ENCODE results near the gene ZNF280D. TPM values are rescaled to one million over a fixed set of nuclear protein-coding genes. Genes with fewer than 3 reads are reported as not detected.

ZNF280D gene
- total RNA-seq, 4 donors from 2014 or later: 44.9 to 73.9 (median 52.4) TPM

DNA sequence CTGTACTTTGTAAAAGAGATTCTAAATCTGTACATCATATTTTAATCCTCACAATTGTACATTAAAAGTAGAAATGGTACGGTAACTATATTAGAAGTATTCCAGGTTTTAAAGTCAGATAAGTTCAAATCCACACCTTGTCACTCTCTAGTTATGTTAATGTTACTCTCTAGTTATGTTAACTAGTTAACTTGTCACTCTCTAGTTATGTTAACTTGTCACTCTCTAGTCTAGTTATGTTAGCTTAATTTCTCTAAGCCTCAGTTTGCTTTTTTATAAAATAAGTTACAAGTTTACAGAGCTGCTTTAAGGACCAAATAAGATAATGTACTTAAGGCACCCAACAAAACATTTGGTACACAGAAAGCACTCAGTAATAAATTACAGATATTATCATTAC lies 42.6 kb downstream of the ZNF280D start:
- no peak for DNase-seq (ENCODE audit: extremely low spot score)
- H3K4me1 ChIP-seq: peaks cover 0 to under 1% (median 0%) of the 10 kb centered on the region in 4 donors
- 95% methylated on average over 1 of the region's 1 CpG for WGBS

DNA sequence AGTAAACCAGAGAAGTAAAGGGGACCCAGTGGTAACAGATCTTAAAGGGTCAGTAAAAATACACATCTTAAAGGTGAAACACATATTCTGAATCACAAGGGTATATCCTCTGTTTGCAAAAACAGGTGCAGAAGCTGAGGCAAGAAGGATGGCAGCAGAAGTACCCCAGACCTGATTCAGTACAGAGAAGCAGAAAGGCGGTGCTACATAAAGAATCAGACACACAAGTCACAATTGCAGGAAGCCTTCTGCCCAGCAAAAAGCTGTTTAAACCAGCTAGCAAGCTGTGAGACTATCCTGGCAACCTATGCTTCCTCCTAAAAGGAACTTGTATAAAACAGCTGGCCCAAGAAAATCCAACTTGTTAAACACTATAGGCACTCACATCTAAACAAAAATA lies 49.4 kb downstream of the ZNF280D start:
- Histone ChIP-seq H3K4me1 (peaks cover 4 to 23% (median 19%) of the 10 kb centered on the region in 4 donors), H3K36me3 (peaks cover 0 to 10% (median 7%) of the 10 kb centered on the region in 4 donors), H3K27ac (replicated peaks in 1 of 4) (no peak overlapping the region), H3K9me3 (no peaks in the 10 kb centered on the region), H3K27me3 (no peaks in the 10 kb centered on the region), H3K4me3 (no peak overlapping the region)
- TF ChIP-seq POLR2A (IDR thresholded peaks at IDR 0.05; ENCODE audit: low read depth) (no peak), POLR2AphosphoS5 (IDR thresholded peaks at IDR 0.05) (no peak), EP300 (IDR thresholded peaks at IDR 0.05) (no peak)
- TF ChIP-seq, protein P1, sequence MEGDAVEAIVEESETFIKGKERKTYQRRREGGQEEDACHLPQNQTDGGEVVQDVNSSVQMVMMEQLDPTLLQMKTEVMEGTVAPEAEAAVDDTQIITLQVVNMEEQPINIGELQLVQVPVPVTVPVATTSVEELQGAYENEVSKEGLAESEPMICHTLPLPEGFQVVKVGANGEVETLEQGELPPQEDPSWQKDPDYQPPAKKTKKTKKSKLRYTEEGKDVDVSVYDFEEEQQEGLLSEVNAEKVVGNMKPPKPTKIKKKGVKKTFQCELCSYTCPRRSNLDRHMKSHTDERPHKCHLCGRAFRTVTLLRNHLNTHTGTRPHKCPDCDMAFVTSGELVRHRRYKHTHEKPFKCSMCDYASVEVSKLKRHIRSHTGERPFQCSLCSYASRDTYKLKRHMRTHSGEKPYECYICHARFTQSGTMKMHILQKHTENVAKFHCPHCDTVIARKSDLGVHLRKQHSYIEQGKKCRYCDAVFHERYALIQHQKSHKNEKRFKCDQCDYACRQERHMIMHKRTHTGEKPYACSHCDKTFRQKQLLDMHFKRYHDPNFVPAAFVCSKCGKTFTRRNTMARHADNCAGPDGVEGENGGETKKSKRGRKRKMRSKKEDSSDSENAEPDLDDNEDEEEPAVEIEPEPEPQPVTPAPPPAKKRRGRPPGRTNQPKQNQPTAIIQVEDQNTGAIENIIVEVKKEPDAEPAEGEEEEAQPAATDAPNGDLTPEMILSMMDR (IDR thresholded peaks at IDR 0.05): no peak
- WGBS: 93% methylated on average over 1 of the region's 1 CpG
- intact Hi-C loops (cut with DNase I): no loop called here
- DNase-seq (ENCODE audit: extremely low spot score): no peak

More for the DNA sequence above, 42.6 kb downstream of the ZNF280D start:
- Histone ChIP-seq H3K4me3 (no peak overlapping the region), H3K27me3 (no peaks in the 10 kb centered on the region), H3K9me3 (no peaks in the 10 kb centered on the region), H3K27ac (replicated peaks in 1 of 4) (no peak overlapping the region), H3K36me3 (peaks cover 5 to 12% (median 8%) of the 10 kb centered on the region in 4 donors)
- intact Hi-C loops (cut with DNase I): no loop called here
- TF ChIP-seq EP300 (IDR thresholded peaks at IDR 0.05) (no peak), POLR2A (IDR thresholded peaks at IDR 0.05; ENCODE audit: low read depth) (no peak), POLR2AphosphoS5 (IDR thresholded peaks at IDR 0.05) (no peak)
- TF ChIP-seq, protein P1 (IDR thresholded peaks at IDR 0.05): no peak

DNA sequence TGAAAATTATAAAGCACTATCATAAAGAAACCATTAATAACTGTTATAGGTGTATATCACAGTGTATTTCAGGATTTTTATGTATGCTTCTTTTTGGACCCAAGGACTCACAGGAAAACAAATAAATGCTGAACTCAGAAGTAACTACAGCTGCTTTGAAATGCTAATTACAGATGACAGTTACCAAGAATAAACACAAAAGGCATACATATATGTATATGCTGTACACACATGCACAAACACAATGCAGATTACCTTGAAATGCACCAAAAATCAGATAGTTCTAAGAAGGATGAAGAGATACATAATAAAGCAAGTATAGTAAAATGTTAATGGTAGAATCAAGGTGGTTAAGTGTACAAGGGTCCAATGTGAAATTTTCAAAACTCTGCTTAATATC lies 52.2 kb downstream of the ZNF280D start:
- TF ChIP-seq POLR2A (IDR thresholded peaks at IDR 0.05; ENCODE audit: low read depth) (no peak), EP300 (IDR thresholded peaks at IDR 0.05) (no peak), POLR2AphosphoS5 (IDR thresholded peaks at IDR 0.05) (no peak)
- TF ChIP-seq, protein P1 (IDR thresholded peaks at IDR 0.05): no peak
- H3K4me1 ChIP-seq: peaks cover 4 to 23% (median 19%) of the 10 kb centered on the region in 4 donors
- intact Hi-C loops (cut with DNase I): no loop called here
- no peak for DNase-seq (ENCODE audit: extremely low spot score)
- H3K36me3 ChIP-seq: peaks cover 0 to 29% (median 8%) of the 10 kb centered on the region in 4 donors
- H3K27me3 ChIP-seq: no peaks in the 10 kb centered on the region
- H3K27ac ChIP-seq (replicated peaks in 1 of 4): no peak overlapping the region
- H3K4me3 ChIP-seq: no peak overlapping the region
- H3K9me3 ChIP-seq: no peaks in the 10 kb centered on the region

DNA sequence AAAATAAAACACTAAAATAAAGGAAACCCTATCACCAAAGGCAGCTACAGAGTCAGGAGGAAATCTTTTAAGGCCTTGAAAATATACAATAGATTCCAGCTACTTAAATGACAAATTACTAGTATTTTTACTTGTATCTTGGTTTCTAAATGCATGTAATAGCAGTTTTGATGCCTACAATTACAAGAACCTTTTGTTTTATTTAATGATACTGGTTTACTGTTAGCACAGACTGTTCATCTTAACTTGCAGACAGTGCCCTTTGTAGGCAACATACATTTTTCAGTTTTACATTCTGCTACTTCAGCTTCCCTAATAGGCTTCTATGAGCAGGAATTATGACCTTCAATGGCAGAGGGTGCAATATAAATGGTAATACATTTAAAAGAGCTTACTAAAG lies 54.1 kb downstream of the ZNF280D start:
- H3K36me3 ChIP-seq: peaks cover 0 to 34% (median 12%) of the 10 kb centered on the region in 4 donors
- TF ChIP-seq EP300 (IDR thresholded peaks at IDR 0.05) (no peak), POLR2AphosphoS5 (IDR thresholded peaks at IDR 0.05) (no peak), POLR2A (IDR thresholded peaks at IDR 0.05; ENCODE audit: low read depth) (no peak)
- TF ChIP-seq, protein P1 (IDR thresholded peaks at IDR 0.05): no peak
- no peak for DNase-seq (ENCODE audit: extremely low spot score)
- peaks cover 8 to 14% (median 8%) of the 10 kb centered on the region in 4 donors for H3K4me1 ChIP-seq
- no peak overlapping the region for H3K4me3 ChIP-seq
- no peaks in the 10 kb centered on the region for H3K27me3 ChIP-seq
- no peak overlapping the region for H3K27ac ChIP-seq (replicated peaks in 1 of 4)
- H3K9me3 ChIP-seq: no peaks in the 10 kb centered on the region
- intact Hi-C loops (cut with DNase I): no loop called here

DNA sequence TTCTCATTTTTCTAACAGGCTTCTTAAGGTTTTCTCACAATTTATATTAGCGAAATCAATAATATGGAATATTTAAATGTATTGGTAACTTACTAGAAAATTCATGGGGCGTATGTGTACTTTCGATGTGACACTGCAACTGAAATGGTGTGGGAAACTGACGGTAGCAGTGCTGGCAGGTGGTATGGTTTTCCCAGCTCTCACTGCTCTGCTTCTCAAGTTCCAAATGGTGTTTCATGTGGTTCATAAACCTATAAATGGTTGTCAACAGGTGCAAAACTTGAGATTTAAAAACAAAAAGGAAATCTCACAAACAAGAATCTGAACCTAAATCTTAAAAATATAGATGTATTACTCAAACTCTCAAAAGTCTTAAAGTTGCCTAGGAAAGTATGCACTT lies 54.7 kb downstream of the ZNF280D start:
- Histone ChIP-seq H3K36me3 (peaks cover 0 to 34% (median 12%) of the 10 kb centered on the region in 4 donors), H3K27ac (replicated peaks in 1 of 4) (no peak overlapping the region), H3K9me3 (no peaks in the 10 kb centered on the region), H3K4me1 (peaks cover 1 to 7% (median 3%) of the 10 kb centered on the region in 4 donors), H3K4me3 (no peak overlapping the region), H3K27me3 (no peaks in the 10 kb centered on the region)
- TF ChIP-seq EP300 (IDR thresholded peaks at IDR 0.05) (no peak), POLR2AphosphoS5 (IDR thresholded peaks at IDR 0.05) (no peak), POLR2A (IDR thresholded peaks at IDR 0.05; ENCODE audit: low read depth) (no peak)
- TF ChIP-seq, protein P1 (IDR thresholded peaks at IDR 0.05): no peak
- DNase-seq (ENCODE audit: extremely low spot score): no peak
- intact Hi-C loops (cut with DNase I): no loop called here
- WGBS: 94% methylated on average over 4 of the region's 4 CpGs

All from esophagus muscularis mucosa (tissue), 4 donors.